ENCODE data around the gene C1orf105. TPM values are rescaled to one million over a fixed set of nuclear protein-coding genes. Genes with fewer than 3 reads are reported as not detected.

Gene C1orf105
- total and polyA plus RNA-seq, 8 donors = 0.37 TPM; not detected in 7

GRCh38 chr1:172480431-172480830 lies 59.9 kb downstream of the C1orf105 start:
- TF ChIP-seq POLR2A (IDR thresholded peaks at IDR 0.05) = no peak
- no peaks in the 10 kb centered on the region for H3K4me1 ChIP-seq
- 88 to 94% (median 90%) methylated on average over 3 of the region's 3 CpGs for WGBS, 5 donors
- no peaks in the 10 kb centered on the region for H3K36me3 ChIP-seq
- DNase-seq = no peak
- H3K27ac ChIP-seq = no peak overlapping the region
- no peak overlapping the region for H3K4me3 ChIP-seq
- H3K27me3 ChIP-seq = no peaks in the 10 kb centered on the region
- intact Hi-C loops (cut with DNase I; ENCODE audit: low total_unique reads) = no loop called here
- H3K9me3 ChIP-seq = no peaks in the 10 kb centered on the region

- Histone ChIP-seq H3K4me1 (no peaks in the 10 kb centered on the region), H3K36me3 (no peaks in the 10 kb centered on the region), H3K4me3 (no peak overlapping the region), H3K27ac (no peak overlapping the region), H3K9me3 (no peaks in the 10 kb centered on the region), H3K27me3 (no peaks in the 10 kb centered on the region)
- intact Hi-C loops (cut with DNase I; ENCODE audit: low total_unique reads) = no loop called here
- TF ChIP-seq CTCF (IDR thresholded peaks at IDR 0.05) = no peak
- TF ChIP-seq POLR2AphosphoS5 (IDR thresholded peaks at IDR 0.05) = no peak
- no peak for TF ChIP-seq EP300 (IDR thresholded peaks at IDR 0.05)
- no peak for TF ChIP-seq POLR2A (IDR thresholded peaks at IDR 0.05)
- WGBS, 5 donors = 0 to 10% (median 2%) methylated on average over 1 of the region's 1 CpG
- no peak for DNase-seq
Observed at GRCh38 chr1:172482044-172482443, 61.6 kb downstream of the C1orf105 start.

GRCh38 chr1:172483448-172483847 lies 63.0 kb downstream of the C1orf105 start:
- Histone ChIP-seq H3K4me3 (no peak overlapping the region), H3K27ac (no peak overlapping the region), H3K9me3 (no peaks in the 10 kb centered on the region), H3K36me3 (no peaks in the 10 kb centered on the region), H3K4me1 (no peaks in the 10 kb centered on the region), H3K27me3 (no peaks in the 10 kb centered on the region)
- no peak for DNase-seq
- intact Hi-C loops (cut with DNase I; ENCODE audit: low total_unique reads) = no loop called here
- TF ChIP-seq EP300 (IDR thresholded peaks at IDR 0.05) (no peak), POLR2AphosphoS5 (IDR thresholded peaks at IDR 0.05) (no peak), CTCF (IDR thresholded peaks at IDR 0.05) (no peak), POLR2A (IDR thresholded peaks at IDR 0.05) (no peak)

- Histone ChIP-seq H3K4me3 (no peak overlapping the region), H3K36me3 (no peaks in the 10 kb centered on the region), H3K27ac (no peak overlapping the region), H3K27me3 (no peaks in the 10 kb centered on the region), H3K4me1 (no peaks in the 10 kb centered on the region), H3K9me3 (no peaks in the 10 kb centered on the region)
- TF ChIP-seq CTCF (IDR thresholded peaks at IDR 0.05) = no peak
- TF ChIP-seq EP300 (IDR thresholded peaks at IDR 0.05) = no peak
- TF ChIP-seq POLR2A (IDR thresholded peaks at IDR 0.05) = no peak
- no peak for TF ChIP-seq POLR2AphosphoS5 (IDR thresholded peaks at IDR 0.05)
- intact Hi-C loops (cut with DNase I; ENCODE audit: low total_unique reads) = no loop called here
- no peak for DNase-seq
Observed at GRCh38 chr1:172484252-172484651, 63.8 kb downstream of the C1orf105 start.

GRCh38 chr1:172485626-172486025 lies 65.1 kb downstream of the C1orf105 start:
- H3K9me3 ChIP-seq = no peaks in the 10 kb centered on the region
- intact Hi-C loops (cut with DNase I; ENCODE audit: low total_unique reads) = no loop called here
- H3K4me3 ChIP-seq = no peak overlapping the region
- no peak for DNase-seq
- 61 to 72% (median 63%) methylated on average over 5 of the region's 5 CpGs for WGBS, 5 donors
- no peaks in the 10 kb centered on the region for H3K36me3 ChIP-seq
- H3K27me3 ChIP-seq = no peaks in the 10 kb centered on the region
- H3K27ac ChIP-seq = no peak overlapping the region
- TF ChIP-seq POLR2A (IDR thresholded peaks at IDR 0.05) = no peak
- TF ChIP-seq POLR2AphosphoS5 (IDR thresholded peaks at IDR 0.05) = no peak
- TF ChIP-seq EP300 (IDR thresholded peaks at IDR 0.05) = no peak
- no peak for TF ChIP-seq CTCF (IDR thresholded peaks at IDR 0.05)
- no peaks in the 10 kb centered on the region for H3K4me1 ChIP-seq
